Measurements from ENCODE around the gene LLPH.

The LLPH gene

GRCh38 chr12:66142826-66143225 is 12.3 kb upstream of the LLPH start:
- DNase-seq (ENCODE audit: low read depth in 2 of 2), result no peak

GRCh38 chr12:66141299-66141698 is 10.7 kb upstream of the LLPH start:
- DNase-seq (ENCODE audit: low read depth in 2 of 2), result no peak

- DNase-seq (ENCODE audit: low read depth in 2 of 2), result no peak
Measured at GRCh38 chr12:66140731-66141130, 10.2 kb upstream of the LLPH start.

- no peak for DNase-seq (ENCODE audit: low read depth in 2 of 2)
Measured at GRCh38 chr12:66139328-66139727, 8.8 kb upstream of the LLPH start.

- no peak for DNase-seq (ENCODE audit: low read depth in 2 of 2)
Measured at GRCh38 chr12:66137937-66138336, 7.4 kb upstream of the LLPH start.

- no peak for DNase-seq (ENCODE audit: low read depth in 2 of 2)
Measured at GRCh38 chr12:66132408-66132807, 1.9 kb upstream of the LLPH start.

- DNase-seq (ENCODE audit: low read depth in 2 of 2), result no peak
Measured at GRCh38 chr12:66131067-66131688, 628 bp upstream of the LLPH start.

GRCh38 chr12:66129934-66130266 is 650 bp downstream of the LLPH start:
- no peak for DNase-seq (ENCODE audit: low read depth in 2 of 2)

- DNase-seq (ENCODE audit: low read depth in 2 of 2), result no peak
Measured at GRCh38 chr12:66127650-66128049, 2.9 kb downstream of the LLPH start.

- no peak for DNase-seq (ENCODE audit: low read depth in 2 of 2)
Measured at GRCh38 chr12:66120477-66120876, 10.1 kb downstream of the LLPH start.

- DNase-seq (ENCODE audit: low read depth in 2 of 2), result no peak
Measured at GRCh38 chr12:66119870-66120241, 10.7 kb downstream of the LLPH start.

GRCh38 chr12:66119229-66119869 is 11.2 kb downstream of the LLPH start:
- no peak for DNase-seq (ENCODE audit: low read depth in 2 of 2)

- DNase-seq (ENCODE audit: low read depth in 2 of 2), result no peak
Measured at GRCh38 chr12:66118240-66118891, 12.2 kb downstream of the LLPH start.

GRCh38 chr12:66117242-66117641 is 13.3 kb downstream of the LLPH start:
- DNase-seq (ENCODE audit: low read depth in 2 of 2), result no peak

GRCh38 chr12:66115071-66115600 is 15.4 kb downstream of the LLPH start:
- no peak for DNase-seq (ENCODE audit: low read depth in 2 of 2)

GRCh38 chr12:66113471-66113870 is 17.1 kb downstream of the LLPH start:
- DNase-seq (ENCODE audit: low read depth in 2 of 2), result no peak

GRCh38 chr12:66111605-66112004 is 18.9 kb downstream of the LLPH start:
- DNase-seq (ENCODE audit: low read depth in 2 of 2), result no peak

GRCh38 chr12:66109056-66109455 is 21.5 kb downstream of the LLPH start:
- no peak for DNase-seq (ENCODE audit: low read depth in 2 of 2)

GRCh38 chr12:66108386-66108785 is 22.2 kb downstream of the LLPH start:
- no peak for DNase-seq (ENCODE audit: low read depth in 2 of 2)

- DNase-seq (ENCODE audit: low read depth in 2 of 2), result no peak
Measured at GRCh38 chr12:66107451-66107915, 23.1 kb downstream of the LLPH start.

GRCh38 chr12:66103016-66103913 is 27.3 kb downstream of the LLPH start:
- DNase-seq (ENCODE audit: low read depth in 2 of 2), result no peak
